Measurements from ENCODE around the gene ZNF385A. TPM values are rescaled to one million over a fixed set of nuclear protein-coding genes. Genes with fewer than 3 reads are reported as not detected.

Gene ZNF385A
- total and polyA plus RNA-seq, 9 of the 15 experiments (the other 6 are each of a cell fraction or from before 2014, with no cell fraction given), result 1.0 to 111 (median 7.7) TPM

- Histone ChIP-seq H3K4me2 (ENCODE audit: insufficient read depth, low read length) (peak overlapping the region; percentile 59), H4K20me1 (replicated peaks; ENCODE audit: control insufficient read depth, insufficient read depth, low read length) (no peaks in the 10 kb centered on the region; the same call in 1 of the 2 replicates), H3K9me1 (ENCODE audit: control insufficient read depth, insufficient read depth, low read length) (peaks cover 3% of the 10 kb centered on the region), H3K27ac (ENCODE audit: extremely low read depth, low read depth, low read length) (peak overlapping the region; percentile 65), H3K4me3 (no peak overlapping the region), H3K36me3 (ENCODE audit: control insufficient read depth, insufficient read depth, low read length) (peaks cover 51% of the 10 kb centered on the region; the same call in 2 of the 3 replicates), H3K79me2 (ENCODE audit: control insufficient read depth, insufficient read depth, low read length) (peaks cover 56% of the 10 kb centered on the region), H3K9me3 (replicated peaks; ENCODE audit: control insufficient read depth, insufficient read depth, low read depth, low read length) (no peaks in the 10 kb centered on the region), H3K27me3 (ENCODE audit: control insufficient read depth in 2 of 2, insufficient read depth in 2 of 2, low read length in 2 of 2) (no peaks in the 10 kb centered on the region), H3K4me1 (replicated peaks in 1 of 2; ENCODE audit: control insufficient read depth in 2 of 2, insufficient read depth in 2 of 2, low read length in 2 of 2) (peaks cover 45% of the 10 kb centered on the region in 2 experiments), H3K9ac (ENCODE audit: insufficient read depth in 1 of 2, low read depth in 2 of 2, low read length in 2 of 2) (peak overlapping the region; percentile 45 to 84; a peak in 2 of 4 replicates), H2AFZ (ENCODE audit: low read depth, low read length) (no peak overlapping the region)
- FAIRE-seq (no peak), ATAC-seq (no peak), DNase-seq (ENCODE audit: extremely low read depth in 1 of 4, low spot score in 3 of 4) (no peak)
- no TSS peak for BruUV-seq (replicated peaks)
- ChIA-PET CTCF (ENCODE audit: low intra/inter-chr PET ratio) (no interaction called here), POLR2A (interaction anchor here (0.6 to 1.9 kb wide), 12 partner anchors 9 to 78 kb away, joined by 3 to 5 read pairs (median 4); partner anchors contain the start of gene ZNF385A)
- intact Hi-C loops (cut with micrococcal nuclease) (no loop called here), in situ Hi-C loops (cut with MboI) (loop anchor here (10.0 kb wide), 1 partner anchor 52 kb away; no protein-coding TSS in a partner anchor)
- 53% methylated on average over 5 of the region's 6 CpGs for WGBS (ENCODE audit: insufficient coverage, low coverage, missing lambda C conversion rate)
- TF ChIP-seq, protein P1, sequence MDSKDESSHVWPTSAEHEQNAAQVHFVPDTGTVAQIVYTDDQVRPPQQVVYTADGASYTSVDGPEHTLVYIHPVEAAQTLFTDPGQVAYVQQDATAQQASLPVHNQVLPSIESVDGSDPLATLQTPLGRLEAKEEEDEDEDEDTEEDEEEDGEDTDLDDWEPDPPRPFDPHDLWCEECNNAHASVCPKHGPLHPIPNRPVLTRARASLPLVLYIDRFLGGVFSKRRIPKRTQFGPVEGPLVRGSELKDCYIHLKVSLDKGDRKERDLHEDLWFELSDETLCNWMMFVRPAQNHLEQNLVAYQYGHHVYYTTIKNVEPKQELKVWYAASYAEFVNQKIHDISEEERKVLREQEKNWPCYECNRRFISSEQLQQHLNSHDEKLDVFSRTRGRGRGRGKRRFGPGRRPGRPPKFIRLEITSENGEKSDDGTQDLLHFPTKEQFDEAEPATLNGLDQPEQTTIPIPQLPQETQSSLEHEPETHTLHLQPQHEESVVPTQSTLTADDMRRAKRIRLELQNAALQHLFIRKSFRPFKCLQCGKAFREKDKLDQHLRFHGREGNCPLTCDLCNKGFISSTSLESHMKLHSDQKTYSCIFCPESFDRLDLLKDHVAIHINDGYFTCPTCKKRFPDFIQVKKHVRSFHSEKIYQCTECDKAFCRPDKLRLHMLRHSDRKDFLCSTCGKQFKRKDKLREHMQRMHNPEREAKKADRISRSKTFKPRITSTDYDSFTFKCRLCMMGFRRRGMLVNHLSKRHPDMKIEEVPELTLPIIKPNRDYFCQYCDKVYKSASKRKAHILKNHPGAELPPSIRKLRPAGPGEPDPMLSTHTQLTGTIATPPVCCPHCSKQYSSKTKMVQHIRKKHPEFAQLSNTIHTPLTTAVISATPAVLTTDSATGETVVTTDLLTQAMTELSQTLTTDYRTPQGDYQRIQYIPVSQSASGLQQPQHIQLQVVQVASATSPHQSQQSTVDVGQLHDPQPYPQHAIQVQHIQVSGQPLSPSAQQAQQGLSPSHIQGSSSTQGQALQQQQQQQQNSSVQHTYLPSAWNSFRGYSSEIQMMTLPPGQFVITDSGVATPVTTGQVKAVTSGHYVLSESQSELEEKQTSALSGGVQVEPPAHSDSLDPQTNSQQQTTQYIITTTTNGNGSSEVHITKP (IDR thresholded peaks at IDR 0.05; ENCODE audit: partially characterized antibody), result peak; percentile 73
- TF ChIP-seq ZBTB7A (IDR thresholded peaks at IDR 0.05; ENCODE audit: borderline replicate concordance, control insufficient read depth, low read depth, low read length) (0 out of 2 replicates have a peak, but pooled peaks have one; percentile 5), FOS (IDR thresholded peaks at IDR 0.05; ENCODE audit: extremely low read depth, insufficient read length) (no peak), MAFG (tag; conservative IDR thresholded peaks at IDR 0.05) (no peak), ESRRA (IDR thresholded peaks at IDR 0.05; ENCODE audit: borderline replicate concordance, low read depth) (peak; percentile 55)
- TF ChIP-seq, protein P2, sequence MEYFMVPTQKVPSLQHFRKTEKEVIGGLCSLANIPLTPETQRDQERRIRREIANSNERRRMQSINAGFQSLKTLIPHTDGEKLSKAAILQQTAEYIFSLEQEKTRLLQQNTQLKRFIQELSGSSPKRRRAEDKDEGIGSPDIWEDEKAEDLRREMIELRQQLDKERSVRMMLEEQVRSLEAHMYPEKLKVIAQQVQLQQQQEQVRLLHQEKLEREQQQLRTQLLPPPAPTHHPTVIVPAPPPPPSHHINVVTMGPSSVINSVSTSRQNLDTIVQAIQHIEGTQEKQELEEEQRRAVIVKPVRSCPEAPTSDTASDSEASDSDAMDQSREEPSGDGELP (CRISPR knock-in tag; IDR thresholded peaks at IDR 0.05; ENCODE audit: borderline replicate concordance), result peak; percentile 64; the same call in 1 of the 2 replicates
Observed at GRCh38 chr12:54393207-54393609, 8.7 kb upstream of the ZNF385A start.
